Measurements from ENCODE around the gene ACAP3.

Gene ACAP3

DNA sequence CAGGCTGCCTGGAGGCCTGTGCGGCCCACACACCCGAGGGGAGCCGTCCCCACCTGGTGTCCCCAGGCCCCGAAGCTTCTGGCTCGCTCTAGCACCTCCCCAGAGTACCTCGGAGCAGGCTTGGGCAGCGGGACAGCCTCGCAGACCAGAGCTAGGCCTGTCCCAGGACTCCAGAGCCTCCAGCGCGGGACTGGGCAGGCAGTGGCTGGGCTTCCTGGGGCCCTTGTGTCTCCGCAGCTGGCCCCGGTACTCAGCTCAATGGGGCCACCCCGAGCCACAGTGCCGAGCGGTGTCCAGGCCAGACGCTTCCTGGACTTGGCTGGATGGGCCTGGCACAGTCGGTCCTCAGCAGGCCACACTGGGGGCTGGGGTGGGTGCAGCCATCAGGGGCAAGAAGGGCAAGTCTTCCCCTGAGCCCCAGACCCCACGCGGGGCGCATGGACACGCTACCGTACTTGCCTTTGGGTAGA, 22.6 kb downstream of the ACAP3 start:
- no peak for DNase-seq (ENCODE audit: low spot score)

DNA sequence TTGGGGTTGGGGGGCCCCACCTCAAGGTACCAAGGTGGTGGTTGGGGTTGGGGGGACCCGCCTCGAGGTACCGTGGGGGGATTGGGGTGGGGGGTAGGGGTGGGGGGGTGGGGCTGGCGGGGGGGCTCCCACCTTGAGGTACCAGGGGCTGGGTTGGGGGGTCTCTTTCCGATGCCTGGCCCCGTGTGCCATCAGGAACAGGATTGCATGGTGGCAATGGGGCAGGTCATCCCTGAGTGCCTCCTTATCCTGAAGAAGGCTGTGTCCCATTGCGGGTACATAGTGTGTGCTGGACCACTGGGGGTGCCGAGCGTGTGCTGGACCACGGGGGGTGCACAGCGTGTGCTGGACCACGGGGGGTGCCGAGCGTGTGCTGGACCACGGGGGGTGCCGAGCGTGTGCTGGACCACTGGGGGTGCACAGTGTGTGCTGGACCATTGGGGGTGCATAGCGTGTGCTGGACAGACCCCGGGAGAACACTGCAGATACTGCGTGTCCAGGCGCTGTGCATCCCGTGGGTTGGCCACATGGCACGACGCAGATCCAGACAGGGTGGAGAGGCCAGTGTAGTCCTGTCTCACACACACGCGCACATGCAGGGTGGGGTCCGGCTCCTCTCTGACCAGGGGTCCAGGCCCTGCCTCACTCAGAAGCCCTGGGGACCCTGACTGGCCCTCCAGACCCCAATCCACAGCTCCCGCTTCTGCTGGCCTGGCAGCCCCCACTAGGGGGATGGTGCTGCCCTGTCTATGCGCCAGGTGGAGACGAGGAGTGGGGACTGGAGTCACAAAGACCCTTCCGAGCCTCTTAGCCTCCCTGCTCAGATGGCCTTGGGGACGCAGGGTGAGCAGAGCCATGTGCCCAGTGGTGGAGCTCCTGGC, 23.3 kb downstream of the ACAP3 start:
- DNase-seq (ENCODE audit: low spot score) = no peak

GRCh38 chr1:1283821-1284220, 23.9 kb downstream of the ACAP3 start:
- no peak for DNase-seq (ENCODE audit: low spot score)

DNA sequence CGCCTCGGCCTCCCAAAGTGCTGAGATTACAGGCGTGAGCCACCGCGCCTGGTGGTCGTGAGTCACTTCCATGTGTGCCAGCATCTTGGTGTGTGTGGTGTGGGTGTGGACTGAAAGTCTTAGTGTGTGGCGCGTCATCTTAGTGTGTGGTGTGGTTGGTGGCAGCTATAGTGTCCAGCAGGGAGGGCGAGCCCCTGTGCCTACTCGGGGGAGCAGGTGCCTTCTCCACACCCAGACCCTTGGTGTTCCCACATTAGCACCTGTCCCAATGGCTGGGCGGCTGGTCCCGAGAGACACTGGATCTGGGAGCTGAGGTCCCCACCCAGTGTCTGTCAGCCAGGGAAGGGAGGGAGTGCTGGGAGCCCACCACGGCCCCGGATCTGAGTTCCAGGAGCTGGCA, 24.7 kb downstream of the ACAP3 start:
- DNase-seq (ENCODE audit: low spot score) = no peak

- no peak for DNase-seq (ENCODE audit: low spot score)
Measured at GRCh38 chr1:1281533-1282321, 26.0 kb downstream of the ACAP3 start.

- DNase-seq (ENCODE audit: low spot score) = no peak
Measured at GRCh38 chr1:1280782-1281481, 26.8 kb downstream of the ACAP3 start.

DNA sequence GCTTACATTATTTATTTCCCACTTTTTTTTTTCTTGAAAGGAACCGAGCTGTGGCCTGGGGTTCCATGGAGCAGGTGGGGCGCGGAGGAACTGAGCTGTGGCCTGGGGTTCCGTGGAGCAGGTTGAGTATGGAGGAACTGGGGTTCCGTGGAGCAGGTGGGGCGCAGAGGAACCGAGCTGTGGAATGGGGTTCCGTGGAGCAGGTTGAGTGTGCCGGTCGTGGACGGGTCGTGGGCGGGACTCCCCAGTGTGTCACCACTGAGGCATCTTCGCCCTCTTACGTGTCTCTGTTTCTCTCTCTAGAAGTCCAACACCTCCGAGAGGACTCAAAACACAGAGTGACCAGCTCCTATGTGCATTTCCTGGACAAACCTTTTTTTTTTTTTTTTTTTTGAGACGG, 28.7 kb downstream of the ACAP3 start:
- no peak for DNase-seq (ENCODE audit: low spot score)

- DNase-seq (ENCODE audit: low spot score) = no peak
Measured at GRCh38 chr1:1278620-1279019, 29.1 kb downstream of the ACAP3 start.

DNA sequence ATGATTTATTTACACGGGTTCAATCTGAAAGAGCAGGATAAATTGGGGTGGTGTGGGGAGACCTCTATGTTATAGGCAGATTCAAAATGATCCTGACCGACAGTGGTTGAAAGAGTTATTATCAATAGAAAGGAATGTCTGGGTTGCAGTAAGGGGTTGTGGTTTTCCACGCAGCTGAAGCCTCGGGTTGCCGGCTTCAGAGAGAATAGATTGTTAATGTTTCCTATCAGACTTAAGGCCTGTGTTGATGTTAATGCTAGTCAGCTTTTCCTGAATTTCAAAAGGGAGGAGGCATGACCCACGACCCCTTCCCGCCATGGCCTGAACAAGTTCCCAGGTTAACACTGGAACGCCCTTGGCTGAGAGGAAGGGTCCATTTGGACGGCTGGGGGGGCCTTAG, 31.9 kb downstream of the ACAP3 start:
- DNase-seq (ENCODE audit: low spot score) = no peak

DNA sequence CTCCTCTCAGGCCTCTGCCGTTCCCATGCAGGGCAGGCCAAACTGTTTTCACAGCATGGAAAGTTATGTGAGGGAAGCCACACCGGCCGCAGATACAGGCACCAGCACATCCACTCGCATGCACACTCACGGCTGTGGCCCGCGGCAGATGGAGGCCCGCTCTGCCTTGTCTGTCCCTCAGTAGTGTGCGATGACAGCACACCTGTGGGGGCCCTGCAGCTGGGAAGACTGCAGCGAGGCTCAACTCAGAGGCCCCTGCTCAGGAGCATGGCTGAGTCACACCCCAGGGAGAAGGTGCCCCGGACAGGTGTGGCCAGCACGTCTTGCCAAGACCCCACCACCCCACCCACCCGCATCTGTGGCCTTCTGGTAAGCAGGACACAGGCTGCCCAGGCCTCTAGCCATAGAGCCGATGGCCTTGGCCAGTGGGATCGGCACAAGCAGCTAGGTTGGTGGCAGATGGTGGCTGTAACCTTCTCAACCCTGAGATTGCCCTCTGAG, 32.7 kb downstream of the ACAP3 start:
- DNase-seq (ENCODE audit: low spot score) = no peak

DNA sequence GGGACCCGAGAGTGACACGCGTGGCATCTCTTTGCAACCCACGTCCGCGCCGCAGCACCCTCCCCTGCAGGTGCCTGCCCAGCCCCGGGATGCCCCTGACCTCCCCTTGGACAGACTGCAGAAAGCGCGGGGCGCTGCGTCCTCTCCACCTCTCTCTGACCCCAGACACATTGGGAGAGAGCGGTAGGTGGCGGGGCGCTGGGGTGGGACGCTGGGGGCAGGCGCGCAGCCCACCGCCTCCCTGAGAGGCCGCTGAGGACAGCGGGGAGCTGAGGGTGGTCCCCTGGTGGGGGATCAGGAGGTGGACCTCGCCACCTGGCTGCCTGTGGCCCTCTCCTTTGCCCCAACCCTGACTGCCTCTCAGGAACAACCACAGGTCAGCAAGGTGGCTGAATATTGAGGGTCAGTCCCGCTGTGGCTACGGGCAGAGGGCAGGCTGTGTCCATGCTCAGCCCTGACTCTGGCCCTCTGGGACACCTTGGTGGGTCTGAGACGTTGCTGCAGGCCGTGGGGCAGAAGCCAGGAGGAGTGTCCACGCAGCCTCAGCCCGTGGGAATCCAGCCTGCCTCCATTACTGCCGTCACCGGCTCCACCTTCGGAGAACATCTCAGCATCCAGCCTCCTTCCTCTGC, 33.3 kb downstream of the ACAP3 start:
- DNase-seq (ENCODE audit: low spot score) = no peak

DNA sequence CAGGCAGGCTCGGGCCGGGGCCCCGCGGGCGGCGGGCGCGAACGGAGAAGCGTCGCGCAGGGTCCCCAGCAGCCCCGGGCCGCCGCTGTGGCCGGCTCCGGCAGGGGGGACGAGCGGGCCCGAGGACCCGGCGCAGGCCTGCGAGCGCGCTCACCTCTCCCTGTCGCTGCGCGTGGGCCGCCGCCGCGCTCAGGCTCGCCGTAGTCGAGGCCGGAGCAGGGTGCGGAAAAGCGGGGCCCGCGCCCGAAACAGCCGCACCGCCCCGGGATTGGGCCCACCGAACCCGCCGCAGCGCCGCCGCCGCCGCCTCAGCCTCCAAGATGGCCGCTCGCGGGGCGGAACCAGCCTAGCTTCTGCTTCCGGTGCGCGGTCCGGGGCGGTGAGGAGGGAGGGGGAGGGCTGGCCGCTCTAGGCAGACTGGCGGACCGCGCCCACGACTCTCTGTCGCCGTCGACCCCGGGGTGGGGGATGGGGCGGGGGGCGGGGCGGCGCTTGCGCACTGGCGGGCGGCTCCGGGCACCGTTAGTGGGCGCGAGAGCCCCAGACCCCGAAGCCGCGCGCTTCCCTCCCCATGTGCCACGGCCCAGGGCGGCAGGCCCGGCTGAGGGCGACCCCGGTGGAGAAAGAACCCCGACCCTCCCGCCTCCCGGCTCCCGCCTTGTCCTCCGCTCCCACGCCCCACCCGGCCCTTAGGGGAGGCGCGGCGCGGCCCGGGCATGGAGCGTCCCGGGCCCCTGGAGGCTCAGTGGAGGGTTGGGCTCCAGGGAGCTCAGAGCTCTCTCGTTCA, 34.0 kb downstream of the ACAP3 start, which contains the start of gene UBE2J2:
Gene UBE2J2 (minus strand): TSS at position 343 of the 787 bp plus-strand sequence. CDS start 5,862 bp downstream, outside the sequence.
- DNase-seq (ENCODE audit: low spot score) = peak; percentile 93

DNA sequence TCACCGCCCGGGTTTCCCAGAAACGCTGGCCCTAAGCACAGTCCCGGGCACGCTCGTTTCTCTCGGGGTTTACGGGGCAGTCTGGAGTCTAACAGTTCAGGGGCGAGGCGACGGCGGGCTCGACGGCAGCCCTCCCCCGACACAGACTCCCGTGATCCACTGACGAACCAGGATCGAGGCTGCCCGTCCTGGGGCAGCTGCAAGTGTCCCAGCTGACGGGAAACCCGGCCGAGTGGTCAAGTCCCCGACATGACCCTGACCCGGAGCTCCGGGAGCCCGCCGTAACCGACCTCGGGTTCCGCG, 34.6 kb downstream of the ACAP3 start:
- DNase-seq (ENCODE audit: low spot score) = no peak

- DNase-seq (ENCODE audit: low spot score) = peak; percentile 43
Measured at GRCh38 chr1:1272341-1273208, 35.2 kb downstream of the ACAP3 start.

GRCh38 chr1:1270813-1271212, 36.9 kb downstream of the ACAP3 start:
- DNase-seq (ENCODE audit: low spot score) = no peak

GRCh38 chr1:1268284-1268682, 39.4 kb downstream of the ACAP3 start:
- no peak for DNase-seq (ENCODE audit: low spot score)

DNA sequence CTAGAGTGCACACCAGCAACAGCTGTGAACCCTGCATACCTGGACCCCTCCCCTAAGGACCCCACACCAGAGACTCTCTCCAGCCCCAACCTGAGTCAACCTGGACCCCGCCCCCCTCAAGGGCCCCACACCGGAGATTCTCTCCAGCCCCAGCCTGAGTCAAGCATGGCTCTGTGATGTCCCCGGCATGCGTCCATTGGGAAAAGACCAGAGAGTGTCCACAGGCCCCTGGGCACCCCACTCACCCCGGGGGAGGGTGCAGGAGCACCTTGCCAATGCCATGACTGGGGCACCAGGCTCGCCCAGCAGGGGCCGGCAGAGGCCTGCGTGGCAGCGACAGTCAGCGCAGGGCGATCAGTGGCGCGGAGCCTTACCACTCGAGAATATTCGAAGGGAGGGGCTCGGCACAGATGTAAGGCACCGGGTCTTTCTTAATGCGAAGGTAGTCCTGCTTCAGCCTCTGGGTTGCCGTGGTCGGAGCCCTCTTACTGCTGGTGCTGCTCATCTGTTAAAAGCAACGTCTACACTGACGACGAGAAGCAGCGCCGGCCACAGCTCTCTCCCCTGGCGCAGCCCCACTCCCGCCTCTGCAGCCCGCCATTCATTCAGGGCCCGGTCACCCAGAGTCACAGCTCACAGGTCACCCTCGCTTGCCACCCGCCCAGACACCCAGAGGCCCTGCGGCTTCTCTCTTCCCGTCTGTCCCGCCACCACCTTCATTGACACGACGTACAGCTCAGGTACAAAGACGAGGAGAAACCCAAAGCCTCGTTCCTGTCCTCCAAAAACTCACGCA, 40.0 kb downstream of the ACAP3 start:
- no peak for DNase-seq (ENCODE audit: low spot score)

- no peak for DNase-seq (ENCODE audit: low spot score)
Measured at GRCh38 chr1:1264868-1265272, 42.9 kb downstream of the ACAP3 start.

- no peak for DNase-seq (ENCODE audit: low spot score)
Measured at GRCh38 chr1:1264026-1264425, 43.7 kb downstream of the ACAP3 start.

All from LoVo (cell line).